ENCODE data around the gene EDAR.

- TF ChIP-seq, protein P1, sequence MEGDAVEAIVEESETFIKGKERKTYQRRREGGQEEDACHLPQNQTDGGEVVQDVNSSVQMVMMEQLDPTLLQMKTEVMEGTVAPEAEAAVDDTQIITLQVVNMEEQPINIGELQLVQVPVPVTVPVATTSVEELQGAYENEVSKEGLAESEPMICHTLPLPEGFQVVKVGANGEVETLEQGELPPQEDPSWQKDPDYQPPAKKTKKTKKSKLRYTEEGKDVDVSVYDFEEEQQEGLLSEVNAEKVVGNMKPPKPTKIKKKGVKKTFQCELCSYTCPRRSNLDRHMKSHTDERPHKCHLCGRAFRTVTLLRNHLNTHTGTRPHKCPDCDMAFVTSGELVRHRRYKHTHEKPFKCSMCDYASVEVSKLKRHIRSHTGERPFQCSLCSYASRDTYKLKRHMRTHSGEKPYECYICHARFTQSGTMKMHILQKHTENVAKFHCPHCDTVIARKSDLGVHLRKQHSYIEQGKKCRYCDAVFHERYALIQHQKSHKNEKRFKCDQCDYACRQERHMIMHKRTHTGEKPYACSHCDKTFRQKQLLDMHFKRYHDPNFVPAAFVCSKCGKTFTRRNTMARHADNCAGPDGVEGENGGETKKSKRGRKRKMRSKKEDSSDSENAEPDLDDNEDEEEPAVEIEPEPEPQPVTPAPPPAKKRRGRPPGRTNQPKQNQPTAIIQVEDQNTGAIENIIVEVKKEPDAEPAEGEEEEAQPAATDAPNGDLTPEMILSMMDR (conservative IDR thresholded peaks at IDR 0.05 in 1 of 2, IDR thresholded peaks at IDR 0.05 in 1 of 2; ENCODE audit: extremely low read depth in 1 of 2, insufficient read depth in 1 of 2, low read depth in 1 of 2, low read length in 2 of 2) = no peak
- TF ChIP-seq EZH2 (IDR thresholded peaks at IDR 0.05; ENCODE audit: borderline replicate concordance, low read length) = no peak
Observed at GRCh38 chr2:108969856-108970255, 19.2 kb downstream of the EDAR start.
